Calu3 (cell line): ENCODE results near the gene CACNA2D3. TPM values are rescaled to one million over a fixed set of nuclear protein-coding genes. Genes with fewer than 3 reads are reported as not detected.
"Not testable (repeated sequence)": the region's sequence is repeated elsewhere in the genome, so short reads cannot be mapped to it uniquely, and the experiment has no call there.

Experiments used
- BruUV-seq: library from RNA; stranded (reverse); fragments of 400-500 nt; replicated peaks from 2 replicates; lab custom pipeline; 2021; lab: Mats Ljungman, UMichigan
- CTCF ChIA-PET: fragments of 300-600 bp; sonication (Branson Sonifier 250); formaldehyde crosslinking; loops from one replicate; lab custom pipeline; 2022; ENCODE audit warnings: antibody characterized with exemption; lab: Charles Lee
- DNase-seq: peaks from one replicate; pipeline ENCODE4 v3.0.0; 2022
- H3K27ac Mint-ChIP-seq: one replicate; pipeline ENCODE4 v1.8.0; 2022; ENCODE audit warnings: mixed read lengths; ENCODE audit not compliant: unreplicated experiment
- H3K27me3 Mint-ChIP-seq: one replicate; pipeline ENCODE4 v1.8.0; 2022; ENCODE audit warnings: mixed read lengths; ENCODE audit not compliant: unreplicated experiment
- H3K36me3 Mint-ChIP-seq: one replicate; pipeline ENCODE4 v1.8.0; 2022; ENCODE audit warnings: mild to moderate bottlenecking, moderate library complexity, mixed read lengths; ENCODE audit not compliant: insufficient read depth, unreplicated experiment
- H3K4me1 Mint-ChIP-seq: one replicate; pipeline ENCODE4 v1.8.0; 2022; ENCODE audit warnings: mild to moderate bottlenecking, low read depth, mixed read lengths; ENCODE audit not compliant: unreplicated experiment
- H3K4me3 Mint-ChIP-seq: one replicate; pipeline ENCODE4 v1.8.0; 2022; ENCODE audit warnings: mild to moderate bottlenecking, low read depth, moderate library complexity, mixed read lengths; ENCODE audit not compliant: unreplicated experiment
- H3K9me3 Mint-ChIP-seq: one replicate; pipeline ENCODE4 v1.8.0; 2022; ENCODE audit warnings: low read depth, mixed read lengths; ENCODE audit not compliant: unreplicated experiment
- intact Hi-C: fragments of 100-400 bp; cut with micrococcal nuclease; formaldehyde crosslinking; loops from one replicate; pipeline ENCODE4 v1.10.0; 2022; ENCODE audit not compliant: unreplicated experiment
- total RNA-seq: library from RNA; stranded (reverse); gene quantifications from 2 replicates; pipeline ENCODE4 v1.2.3, GENCODE V29; 2022
- TF ChIP-seq, protein P1 (sequence below): fragments of 200-600 bp; IDR thresholded peaks from one replicate; pipeline ENCODE4 v1.8.0; 2022; ENCODE audit warnings: antibody characterized with exemption; ENCODE audit not compliant: unreplicated experiment

Gene CACNA2D3
- total RNA-seq, 1 experiment from 2014 or later = not detected

- Mint-ChIP-seq H3K36me3 (no peaks in the 10 kb centered on the region), H3K4me1 (no peaks in the 10 kb centered on the region), H3K27me3 (no peaks in the 10 kb centered on the region)
These were observed 323.3 kb downstream of the CACNA2D3 start for GRCh38 chr3:54445630-54446029.

GRCh38 chr3:54447427-54447826 is 325.1 kb downstream of the CACNA2D3 start:
- Mint-ChIP-seq H3K9me3 (peaks cover 3% of the 10 kb centered on the region), H3K4me3 (no peak overlapping the region), H3K27me3 (no peaks in the 10 kb centered on the region), H3K36me3 (no peaks in the 10 kb centered on the region), H3K27ac (no peak overlapping the region), H3K4me1 (no peaks in the 10 kb centered on the region)
- intact Hi-C loops = no loop called here
- no TSS peak for BruUV-seq
- DNase-seq = no peak
- CTCF ChIA-PET = no interaction called here
- TF ChIP-seq, protein P1, sequence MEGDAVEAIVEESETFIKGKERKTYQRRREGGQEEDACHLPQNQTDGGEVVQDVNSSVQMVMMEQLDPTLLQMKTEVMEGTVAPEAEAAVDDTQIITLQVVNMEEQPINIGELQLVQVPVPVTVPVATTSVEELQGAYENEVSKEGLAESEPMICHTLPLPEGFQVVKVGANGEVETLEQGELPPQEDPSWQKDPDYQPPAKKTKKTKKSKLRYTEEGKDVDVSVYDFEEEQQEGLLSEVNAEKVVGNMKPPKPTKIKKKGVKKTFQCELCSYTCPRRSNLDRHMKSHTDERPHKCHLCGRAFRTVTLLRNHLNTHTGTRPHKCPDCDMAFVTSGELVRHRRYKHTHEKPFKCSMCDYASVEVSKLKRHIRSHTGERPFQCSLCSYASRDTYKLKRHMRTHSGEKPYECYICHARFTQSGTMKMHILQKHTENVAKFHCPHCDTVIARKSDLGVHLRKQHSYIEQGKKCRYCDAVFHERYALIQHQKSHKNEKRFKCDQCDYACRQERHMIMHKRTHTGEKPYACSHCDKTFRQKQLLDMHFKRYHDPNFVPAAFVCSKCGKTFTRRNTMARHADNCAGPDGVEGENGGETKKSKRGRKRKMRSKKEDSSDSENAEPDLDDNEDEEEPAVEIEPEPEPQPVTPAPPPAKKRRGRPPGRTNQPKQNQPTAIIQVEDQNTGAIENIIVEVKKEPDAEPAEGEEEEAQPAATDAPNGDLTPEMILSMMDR = no peak

More at GRCh38 chr3:54445630-54446029, 323.3 kb downstream of the CACNA2D3 start:
- no peak overlapping the region for H3K27ac Mint-ChIP-seq
- TF ChIP-seq, protein P1 = no peak
- H3K4me3 Mint-ChIP-seq = no peak overlapping the region
- no peak for DNase-seq
- CTCF ChIA-PET = no interaction called here
- intact Hi-C loops = no loop called here
- no TSS peak for BruUV-seq
- no peaks in the 10 kb centered on the region for H3K9me3 Mint-ChIP-seq

- BruUV-seq = no TSS peak
- H3K27me3 Mint-ChIP-seq = no peaks in the 10 kb centered on the region
- no peak overlapping the region for H3K4me3 Mint-ChIP-seq
- intact Hi-C loops = no loop called here
- DNase-seq = no peak
- no peaks in the 10 kb centered on the region for H3K36me3 Mint-ChIP-seq
- H3K27ac Mint-ChIP-seq = no peak overlapping the region
- peaks cover 11% of the 10 kb centered on the region for H3K9me3 Mint-ChIP-seq
- TF ChIP-seq, protein P1 = no peak
- H3K4me1 Mint-ChIP-seq = no peaks in the 10 kb centered on the region
- CTCF ChIA-PET = no interaction called here
These were observed 332.5 kb downstream of the CACNA2D3 start for GRCh38 chr3:54454806-54455205.

DNA sequence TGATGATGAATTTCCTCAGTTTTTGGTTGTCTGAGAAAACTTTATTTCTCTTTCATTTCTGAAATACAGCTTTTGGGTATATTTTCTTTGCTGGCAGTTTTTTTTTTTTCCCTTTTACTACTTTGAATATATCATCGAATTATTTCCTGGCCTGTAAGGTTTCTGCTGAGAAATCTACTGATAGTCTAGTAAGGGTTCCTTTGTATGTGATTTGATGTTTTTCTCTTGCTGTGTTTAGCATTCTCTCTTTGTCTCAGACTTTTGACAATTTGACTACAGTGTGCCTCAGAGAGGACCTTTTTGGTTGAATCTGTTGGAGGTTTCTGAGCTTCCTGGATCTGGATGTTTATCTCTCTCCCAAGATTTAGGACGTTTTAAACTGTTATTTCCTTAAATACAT is 336.0 kb downstream of the CACNA2D3 start:
- Mint-ChIP-seq H3K4me1 (no peaks in the 10 kb centered on the region), H3K4me3 (no peak overlapping the region), H3K36me3 (no peaks in the 10 kb centered on the region), H3K9me3 (peaks cover 7% of the 10 kb centered on the region), H3K27me3 (no peaks in the 10 kb centered on the region), H3K27ac (no peak overlapping the region)
- CTCF ChIA-PET = no interaction called here
- intact Hi-C loops = no loop called here
- DNase-seq = no peak
- BruUV-seq = no TSS peak
- TF ChIP-seq, protein P1 = no peak

GRCh38 chr3:54464554-54464953 is 342.2 kb downstream of the CACNA2D3 start:
- H3K9me3 Mint-ChIP-seq = peaks cover 13% of the 10 kb centered on the region
- CTCF ChIA-PET, H3K4me1 Mint-ChIP-seq, H3K4me3 Mint-ChIP-seq, BruUV-seq, DNase-seq, intact Hi-C loops, H3K27me3 Mint-ChIP-seq, H3K36me3 Mint-ChIP-seq, H3K27ac Mint-ChIP-seq: not testable (repeated sequence)
